ENCODE data around the gene PTPRB. TPM values are rescaled to one million over a fixed set of nuclear protein-coding genes. Genes with fewer than 3 reads are reported as not detected.

Gene PTPRB
- total RNA-seq, 1 experiment from 2014 or later: 43.2 TPM

GRCh38 chr12:70603044-70603443, 34.2 kb downstream of the PTPRB start:
- H3K27me3 Mint-ChIP-seq (ENCODE audit: unreplicated experiment): no peaks in the 10 kb centered on the region
- H3K4me3 Mint-ChIP-seq (ENCODE audit: low read depth, unreplicated experiment): no peak overlapping the region
- H3K9me3 Mint-ChIP-seq (ENCODE audit: low read depth, unreplicated experiment): peaks cover 2% of the 10 kb centered on the region
- BruUV-seq (replicated peaks): no TSS peak
- CTCF ChIA-PET: no interaction called here
- intact Hi-C loops (cut with micrococcal nuclease; ENCODE audit: unreplicated experiment): no loop called here
- peak overlapping the region; percentile 42 for H3K27ac Mint-ChIP-seq (ENCODE audit: unreplicated experiment)
- DNase-seq: no peak
- H3K4me1 Mint-ChIP-seq (ENCODE audit: low read depth, unreplicated experiment): peaks cover 33% of the 10 kb centered on the region
- peaks cover 14% of the 10 kb centered on the region for H3K36me3 Mint-ChIP-seq (ENCODE audit: insufficient read depth, unreplicated experiment)
- no peak for TF ChIP-seq CTCF (IDR thresholded peaks at IDR 0.05; ENCODE audit: unreplicated experiment)

GRCh38 chr12:70598467-70599193, 38.6 kb downstream of the PTPRB start:
- Mint-ChIP-seq H3K27ac (ENCODE audit: unreplicated experiment) (peak overlapping the region; percentile 41), H3K36me3 (ENCODE audit: insufficient read depth, unreplicated experiment) (peaks cover 12% of the 10 kb centered on the region), H3K27me3 (ENCODE audit: unreplicated experiment) (no peaks in the 10 kb centered on the region), H3K9me3 (ENCODE audit: low read depth, unreplicated experiment) (peaks cover 4% of the 10 kb centered on the region), H3K4me1 (ENCODE audit: low read depth, unreplicated experiment) (peaks cover 26% of the 10 kb centered on the region), H3K4me3 (ENCODE audit: low read depth, unreplicated experiment) (no peak overlapping the region)
- CTCF ChIA-PET: no interaction called here
- intact Hi-C loops (cut with micrococcal nuclease; ENCODE audit: unreplicated experiment): no loop called here
- DNase-seq: peak; percentile 17
- no TSS peak for BruUV-seq (replicated peaks)
- no peak for TF ChIP-seq CTCF (IDR thresholded peaks at IDR 0.05; ENCODE audit: unreplicated experiment)

DNA sequence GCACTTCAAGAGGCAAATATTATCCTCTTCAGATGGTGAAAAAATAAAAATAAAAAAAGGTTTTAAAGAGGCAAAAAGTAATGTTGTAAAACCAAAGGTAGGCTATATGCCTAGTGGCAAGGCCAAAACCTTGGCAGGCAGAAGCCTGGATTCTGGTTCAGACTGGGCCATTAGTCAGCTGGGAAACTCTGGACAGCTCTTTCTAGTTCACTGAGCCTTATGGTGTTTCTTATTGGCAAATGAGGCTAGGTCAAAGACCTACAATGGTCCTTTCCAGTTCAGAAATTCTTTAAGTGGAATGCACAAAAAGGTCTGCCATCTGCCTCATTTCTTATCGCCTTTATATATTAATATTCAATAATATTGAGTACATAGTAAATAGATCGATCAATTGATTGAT, 44.6 kb downstream of the PTPRB start:
- Mint-ChIP-seq H3K27me3 (ENCODE audit: unreplicated experiment) (no peaks in the 10 kb centered on the region), H3K36me3 (ENCODE audit: insufficient read depth, unreplicated experiment) (peaks cover 30% of the 10 kb centered on the region), H3K4me1 (ENCODE audit: low read depth, unreplicated experiment) (peaks cover 25% of the 10 kb centered on the region), H3K9me3 (ENCODE audit: low read depth, unreplicated experiment) (peaks cover 2% of the 10 kb centered on the region), H3K4me3 (ENCODE audit: low read depth, unreplicated experiment) (no peak overlapping the region), H3K27ac (ENCODE audit: unreplicated experiment) (no peak overlapping the region)
- no TSS peak for BruUV-seq (replicated peaks)
- no peak for DNase-seq
- CTCF ChIA-PET: interaction anchor here (0.7 kb wide), 1 partner anchor 21 kb away, joined by 11 read pairs; no protein-coding TSS in a partner anchor
- intact Hi-C loops (cut with micrococcal nuclease; ENCODE audit: unreplicated experiment): no loop called here
- TF ChIP-seq CTCF (IDR thresholded peaks at IDR 0.05; ENCODE audit: unreplicated experiment): no peak

- peak overlapping the region; percentile 20 for H3K27ac Mint-ChIP-seq (ENCODE audit: unreplicated experiment)
Measured at GRCh38 chr12:70590549-70591226, 46.5 kb downstream of the PTPRB start.

More at GRCh38 chr12:70590549-70591226, 46.5 kb downstream of the PTPRB start:
- peaks cover 18% of the 10 kb centered on the region for H3K4me1 Mint-ChIP-seq (ENCODE audit: low read depth, unreplicated experiment)
- H3K27me3 Mint-ChIP-seq (ENCODE audit: unreplicated experiment): no peaks in the 10 kb centered on the region
- no TSS peak for BruUV-seq (replicated peaks)
- intact Hi-C loops (cut with micrococcal nuclease; ENCODE audit: unreplicated experiment): loop anchor here (1.0 to 2.0 kb wide), 3 partner anchors 130 to 424 kb away; no protein-coding TSS in a partner anchor
- TF ChIP-seq CTCF (IDR thresholded peaks at IDR 0.05; ENCODE audit: unreplicated experiment): no peak
- H3K9me3 Mint-ChIP-seq (ENCODE audit: low read depth, unreplicated experiment): peaks cover 2% of the 10 kb centered on the region
- CTCF ChIA-PET: interaction anchor here (0.7 to 1.2 kb wide), 6 partner anchors 8 to 424 kb away, joined by 3 to 8 read pairs (median 4); no protein-coding TSS in a partner anchor
- no peak overlapping the region for H3K4me3 Mint-ChIP-seq (ENCODE audit: low read depth, unreplicated experiment)
- peaks cover 45% of the 10 kb centered on the region for H3K36me3 Mint-ChIP-seq (ENCODE audit: insufficient read depth, unreplicated experiment)
- DNase-seq: no peak

Measured in Calu3 (cell line).